ENCODE measurements around the gene ALG8. TPM values are rescaled to one million over a fixed set of nuclear protein-coding genes. Genes with fewer than 3 reads are reported as not detected.

The ALG8 gene
- total RNA-seq, 1 donor, result 38.4 TPM

- DNase-seq (ENCODE audit: insufficient read length, low spot score, missing footprints), result no peak
- Histone ChIP-seq H3K9me3 (ENCODE audit: low read depth, low read length) (no peaks in the 10 kb centered on the region), H4K20me1 (ENCODE audit: insufficient read depth, low read length) (no peaks in the 10 kb centered on the region), H3K4me2 (ENCODE audit: insufficient read depth, low read length) (no peak overlapping the region), H3K4me1 (ENCODE audit: insufficient read depth, low read length) (peaks cover 9% of the 10 kb centered on the region), H3K27me3 (ENCODE audit: insufficient read depth, low read length) (no peaks in the 10 kb centered on the region), H2AFZ (ENCODE audit: low read length) (peak overlapping the region; percentile 23), H3K36me3 (ENCODE audit: insufficient read depth, low read length) (no peaks in the 10 kb centered on the region), H3K27ac (ENCODE audit: low read depth, low read length) (no peak overlapping the region), H3K79me2 (ENCODE audit: insufficient read depth, low read length) (no peaks in the 10 kb centered on the region), H3K4me3 (ENCODE audit: insufficient read depth, low read length) (no peak overlapping the region)
- no peak for TF ChIP-seq CTCF (IDR thresholded peaks at IDR 0.05; ENCODE audit: extremely low read depth, low read depth, low read length)
Measured at GRCh38 chr11:78158987-78159652, 19.7 kb upstream of the ALG8 start.

GRCh38 chr11:78156127-78156844 is 16.9 kb upstream of the ALG8 start:
- no peaks in the 10 kb centered on the region for H3K4me1 ChIP-seq (ENCODE audit: insufficient read depth, low read length)
- no peak overlapping the region for H3K4me2 ChIP-seq (ENCODE audit: insufficient read depth, low read length)
- H3K36me3 ChIP-seq (ENCODE audit: insufficient read depth, low read length), result no peaks in the 10 kb centered on the region
- no peaks in the 10 kb centered on the region for H4K20me1 ChIP-seq (ENCODE audit: insufficient read depth, low read length)
- no peaks in the 10 kb centered on the region for H3K9me3 ChIP-seq (ENCODE audit: low read depth, low read length)
- H3K27ac ChIP-seq (ENCODE audit: low read depth, low read length), result no peak overlapping the region
- H3K27me3 ChIP-seq (ENCODE audit: insufficient read depth, low read length), result no peaks in the 10 kb centered on the region
- no peak for TF ChIP-seq CTCF (IDR thresholded peaks at IDR 0.05; ENCODE audit: extremely low read depth, low read depth, low read length)
- peak overlapping the region; percentile 28 for H2AFZ ChIP-seq (ENCODE audit: low read length)
- H3K79me2 ChIP-seq (ENCODE audit: insufficient read depth, low read length), result no peaks in the 10 kb centered on the region
- no peak overlapping the region for H3K4me3 ChIP-seq (ENCODE audit: insufficient read depth, low read length)
- DNase-seq (ENCODE audit: insufficient read length, low spot score, missing footprints), result no peak

- H3K4me2 ChIP-seq (ENCODE audit: insufficient read depth, low read length), result no peak overlapping the region
- no peaks in the 10 kb centered on the region for H3K9me3 ChIP-seq (ENCODE audit: low read depth, low read length)
- no peak overlapping the region for H2AFZ ChIP-seq (ENCODE audit: low read length)
- no peak for TF ChIP-seq CTCF (IDR thresholded peaks at IDR 0.05; ENCODE audit: extremely low read depth, low read depth, low read length)
- H3K36me3 ChIP-seq (ENCODE audit: insufficient read depth, low read length), result no peaks in the 10 kb centered on the region
- no peak overlapping the region for H3K27ac ChIP-seq (ENCODE audit: low read depth, low read length)
- H3K27me3 ChIP-seq (ENCODE audit: insufficient read depth, low read length), result no peaks in the 10 kb centered on the region
- no peak overlapping the region for H3K4me3 ChIP-seq (ENCODE audit: insufficient read depth, low read length)
- DNase-seq (ENCODE audit: insufficient read length, low spot score, missing footprints), result no peak
- H3K79me2 ChIP-seq (ENCODE audit: insufficient read depth, low read length), result no peaks in the 10 kb centered on the region
- H3K4me1 ChIP-seq (ENCODE audit: insufficient read depth, low read length), result no peaks in the 10 kb centered on the region
- no peaks in the 10 kb centered on the region for H4K20me1 ChIP-seq (ENCODE audit: insufficient read depth, low read length)
Measured at GRCh38 chr11:78151804-78152203, 12.4 kb upstream of the ALG8 start.

GRCh38 chr11:78150754-78151153 is 11.3 kb upstream of the ALG8 start:
- TF ChIP-seq CTCF (IDR thresholded peaks at IDR 0.05; ENCODE audit: extremely low read depth, low read depth, low read length), result no peak
- no peaks in the 10 kb centered on the region for H3K27me3 ChIP-seq (ENCODE audit: insufficient read depth, low read length)
- H3K4me2 ChIP-seq (ENCODE audit: insufficient read depth, low read length), result no peak overlapping the region
- no peaks in the 10 kb centered on the region for H3K9me3 ChIP-seq (ENCODE audit: low read depth, low read length)
- no peaks in the 10 kb centered on the region for H3K4me1 ChIP-seq (ENCODE audit: insufficient read depth, low read length)
- H3K27ac ChIP-seq (ENCODE audit: low read depth, low read length), result no peak overlapping the region
- H3K4me3 ChIP-seq (ENCODE audit: insufficient read depth, low read length), result no peak overlapping the region
- H3K79me2 ChIP-seq (ENCODE audit: insufficient read depth, low read length), result no peaks in the 10 kb centered on the region
- H2AFZ ChIP-seq (ENCODE audit: low read length), result no peak overlapping the region
- no peaks in the 10 kb centered on the region for H3K36me3 ChIP-seq (ENCODE audit: insufficient read depth, low read length)
- no peak for DNase-seq (ENCODE audit: insufficient read length, low spot score, missing footprints)
- no peaks in the 10 kb centered on the region for H4K20me1 ChIP-seq (ENCODE audit: insufficient read depth, low read length)
